Astrocyte (in vitro differentiated cells and primary cell): ENCODE measurements around the gene ARPC4. TPM values are rescaled to one million over a fixed set of nuclear protein-coding genes. Genes with fewer than 3 reads are reported as not detected.
A peak's percentile ranks its signal among the peaks of the same experiment; 100 is the strongest.

Experiments
- DNase-seq: peaks from one replicate; pipeline ENCODE4 v3.0.0-alpha.2; 2010; ENCODE audit warnings: low read depth
- FAIRE-seq: peaks from 2 replicates; lab custom pipeline; 2011; peaks lifted over from hg19 to GRCh38; lab: Jason Lieb, UNC
- H2AFZ ChIP-seq: 2 replicates; pipeline ENCODE4 v1.6.0; 2012; ENCODE audit warnings: low read depth, low read length, inconsistent platforms
- H3K27ac ChIP-seq: 2 replicates; pipeline ENCODE4 v1.5.1; 2011; ENCODE audit warnings: low read depth, low read length, inconsistent platforms
- H3K27me3 ChIP-seq: 2 replicates; pipeline ENCODE4 v1.6.0; 2011; ENCODE audit warnings: low read length, inconsistent platforms; ENCODE audit not compliant: insufficient read depth
- H3K36me3 ChIP-seq: 2 replicates; pipeline ENCODE4 v1.5.1; 2011; ENCODE audit warnings: low read length, inconsistent platforms; ENCODE audit not compliant: insufficient read depth
- H3K4me1 ChIP-seq: 2 replicates; pipeline ENCODE4 v1.5.1; 2011; ENCODE audit warnings: low read length, inconsistent platforms; ENCODE audit not compliant: insufficient read depth
- H3K4me2 ChIP-seq: 2 replicates; pipeline ENCODE4 v1.6.0; 2012; ENCODE audit warnings: low read length, inconsistent platforms
- H3K4me3 ChIP-seq: 2 replicates; pipeline ENCODE4 v1.5.1; 2011; ENCODE audit warnings: low read depth, mild to moderate bottlenecking, low read length, inconsistent platforms; ENCODE audit not compliant: insufficient read depth
- H3K79me2 ChIP-seq: 2 replicates; pipeline ENCODE4 v1.6.0; 2012; ENCODE audit warnings: mild to moderate bottlenecking, low read length, inconsistent platforms; ENCODE audit not compliant: insufficient read depth
- H3K9ac ChIP-seq: 2 replicates; pipeline ENCODE4 v1.6.0; 2012; ENCODE audit warnings: mild to moderate bottlenecking, low read length, inconsistent platforms
- H3K9me3 ChIP-seq: 2 replicates; pipeline ENCODE4 v1.5.1; 2012; ENCODE audit warnings: low read depth, mild to moderate bottlenecking, low read length, inconsistent platforms; ENCODE audit not compliant: insufficient read depth
- H4K20me1 ChIP-seq: 2 replicates; pipeline ENCODE4 v1.6.0; 2012; ENCODE audit warnings: low read length, inconsistent platforms; ENCODE audit not compliant: insufficient read depth
- H3K27ac Mint-ChIP-seq: one replicate; pipeline ENCODE4 v1.8.0; 2021; ENCODE audit warnings: mild to moderate bottlenecking, mixed read lengths; ENCODE audit not compliant: unreplicated experiment
- H3K27me3 Mint-ChIP-seq: one replicate; pipeline ENCODE4 v1.8.0; 2021; ENCODE audit warnings: low read depth, mixed read lengths; ENCODE audit not compliant: unreplicated experiment
- H3K36me3 Mint-ChIP-seq: one replicate; pipeline ENCODE4 v1.8.0; 2021; ENCODE audit warnings: low read depth, mixed read lengths; ENCODE audit not compliant: unreplicated experiment
- H3K4me1 Mint-ChIP-seq: one replicate; pipeline ENCODE4 v1.8.0; 2021; ENCODE audit warnings: low read depth, mixed read lengths; ENCODE audit not compliant: unreplicated experiment
- H3K4me3 Mint-ChIP-seq: one replicate; pipeline ENCODE4 v1.8.0; 2021; ENCODE audit warnings: mild to moderate bottlenecking, moderate library complexity, mixed read lengths; ENCODE audit not compliant: unreplicated experiment
- H3K9me3 Mint-ChIP-seq: one replicate; pipeline ENCODE4 v1.8.0; 2021; ENCODE audit warnings: mild to moderate bottlenecking, mixed read lengths; ENCODE audit not compliant: unreplicated experiment
- EZH2 ChIP-seq: IDR thresholded peaks from 2 replicates; pipeline ENCODE4 v1.6.1; 2012; ENCODE audit warnings: mild to moderate bottlenecking, low read length, inconsistent platforms; ENCODE audit not compliant: insufficient read depth
- total RNA-seq: library from RNA; stranded (reverse); gene quantifications from 2 replicates; pipeline ENCODE4 v1.2.1, GENCODE V29; 2021
- TF ChIP-seq, protein P1 (sequence below): IDR thresholded peaks from 2 replicates; pipeline ENCODE4 v1.5.1; 2011; ENCODE audit warnings: low read depth, mild to moderate bottlenecking, inconsistent platforms, low read length, moderate library complexity; ENCODE audit not compliant: insufficient read depth

ARPC4 gene
- total RNA-seq, 1 donor from 2014 or later: 205 TPM

DNA sequence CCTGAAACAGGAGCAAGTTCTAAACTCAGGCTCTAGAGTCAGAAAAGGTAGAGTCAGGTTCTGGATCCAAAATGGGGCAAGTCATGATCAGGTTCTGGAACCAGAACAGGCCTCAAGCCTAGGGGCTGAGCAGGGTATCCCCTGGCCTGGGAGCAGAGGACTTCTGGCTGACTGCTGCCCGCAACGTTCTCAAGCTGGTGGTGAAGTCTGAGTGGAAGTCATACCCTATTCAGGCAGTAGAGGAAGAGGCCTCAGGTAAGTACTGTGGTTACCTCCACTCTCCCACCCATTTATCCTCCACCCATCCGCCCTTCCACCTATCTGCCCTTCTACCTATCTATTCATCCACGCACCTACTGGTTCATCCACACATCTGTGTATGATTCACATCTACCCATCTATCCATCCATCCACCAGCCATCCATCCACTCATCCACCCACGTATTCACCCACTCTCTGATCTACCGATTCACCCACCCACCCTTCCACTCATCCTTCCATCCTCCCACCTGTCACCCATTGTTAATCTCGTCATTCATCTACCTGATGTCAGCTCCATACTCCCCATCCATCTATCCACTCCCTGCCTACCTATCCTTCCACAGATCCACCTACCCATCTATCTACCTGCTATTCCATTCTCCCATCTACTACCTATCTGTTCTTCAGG lies 25.9 kb downstream of the ARPC4 start:
- Histone ChIP-seq H3K27me3 (no peaks in the 10 kb centered on the region), H4K20me1 (no peaks in the 10 kb centered on the region), H3K9me3 (no peaks in the 10 kb centered on the region), H3K4me1 (no peaks in the 10 kb centered on the region), H3K4me3 (no peak overlapping the region), H3K9ac (no peak overlapping the region), H3K36me3 (no peaks in the 10 kb centered on the region), H3K4me2 (no peak overlapping the region), H3K79me2 (no peaks in the 10 kb centered on the region), H3K27ac (no peak overlapping the region), H2AFZ (no peak overlapping the region)
- Mint-ChIP-seq H3K4me3 (no peak overlapping the region), H3K4me1 (no peaks in the 10 kb centered on the region), H3K9me3 (peaks cover 2% of the 10 kb centered on the region), H3K27ac (no peak overlapping the region), H3K36me3 (peaks cover 22% of the 10 kb centered on the region), H3K27me3 (no peaks in the 10 kb centered on the region)
- no peak for TF ChIP-seq EZH2
- FAIRE-seq (no peak), DNase-seq (no peak)

DNA sequence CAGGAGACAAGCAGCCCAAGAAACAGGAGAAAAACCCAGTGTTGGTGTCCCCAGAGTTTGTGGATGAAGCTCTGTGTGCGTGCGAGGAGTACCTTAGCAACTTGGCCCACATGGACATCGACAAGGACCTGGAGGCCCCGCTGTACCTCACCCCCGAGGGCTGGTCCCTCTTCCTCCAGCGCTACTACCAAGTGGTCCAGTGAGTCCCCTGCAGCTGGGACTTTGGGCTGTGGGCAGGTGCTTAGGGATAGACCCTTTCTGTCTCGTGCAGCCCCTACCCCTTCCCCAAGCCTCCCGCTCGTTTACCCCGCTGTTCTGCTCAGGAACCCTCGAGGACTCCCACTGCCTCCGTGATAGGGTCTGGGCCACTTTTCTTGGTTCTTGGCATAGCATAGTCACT lies 27.7 kb downstream of the ARPC4 start:
- H3K4me3 ChIP-seq: no peak overlapping the region
- no peak for TF ChIP-seq EZH2
- TF ChIP-seq, protein P1, sequence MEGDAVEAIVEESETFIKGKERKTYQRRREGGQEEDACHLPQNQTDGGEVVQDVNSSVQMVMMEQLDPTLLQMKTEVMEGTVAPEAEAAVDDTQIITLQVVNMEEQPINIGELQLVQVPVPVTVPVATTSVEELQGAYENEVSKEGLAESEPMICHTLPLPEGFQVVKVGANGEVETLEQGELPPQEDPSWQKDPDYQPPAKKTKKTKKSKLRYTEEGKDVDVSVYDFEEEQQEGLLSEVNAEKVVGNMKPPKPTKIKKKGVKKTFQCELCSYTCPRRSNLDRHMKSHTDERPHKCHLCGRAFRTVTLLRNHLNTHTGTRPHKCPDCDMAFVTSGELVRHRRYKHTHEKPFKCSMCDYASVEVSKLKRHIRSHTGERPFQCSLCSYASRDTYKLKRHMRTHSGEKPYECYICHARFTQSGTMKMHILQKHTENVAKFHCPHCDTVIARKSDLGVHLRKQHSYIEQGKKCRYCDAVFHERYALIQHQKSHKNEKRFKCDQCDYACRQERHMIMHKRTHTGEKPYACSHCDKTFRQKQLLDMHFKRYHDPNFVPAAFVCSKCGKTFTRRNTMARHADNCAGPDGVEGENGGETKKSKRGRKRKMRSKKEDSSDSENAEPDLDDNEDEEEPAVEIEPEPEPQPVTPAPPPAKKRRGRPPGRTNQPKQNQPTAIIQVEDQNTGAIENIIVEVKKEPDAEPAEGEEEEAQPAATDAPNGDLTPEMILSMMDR: no peak
- H3K79me2 ChIP-seq: no peaks in the 10 kb centered on the region
- H2AFZ ChIP-seq: no peak overlapping the region
- H3K27me3 ChIP-seq: no peaks in the 10 kb centered on the region
- H3K4me1 ChIP-seq: no peaks in the 10 kb centered on the region
- H3K36me3 ChIP-seq: no peaks in the 10 kb centered on the region
- peaks cover 17% of the 10 kb centered on the region for H3K36me3 Mint-ChIP-seq
- H3K27ac ChIP-seq: no peak overlapping the region
- H3K4me3 Mint-ChIP-seq: no peak overlapping the region
- peaks cover 2% of the 10 kb centered on the region for H3K9me3 Mint-ChIP-seq
- no peaks in the 10 kb centered on the region for H3K4me1 Mint-ChIP-seq
- H3K27me3 Mint-ChIP-seq: no peaks in the 10 kb centered on the region
- H3K27ac Mint-ChIP-seq: no peak overlapping the region
- no peaks in the 10 kb centered on the region for H3K9me3 ChIP-seq
- no peak for DNase-seq
- H3K4me2 ChIP-seq: no peak overlapping the region
- no peak overlapping the region for H3K9ac ChIP-seq
- FAIRE-seq: no peak
- no peaks in the 10 kb centered on the region for H4K20me1 ChIP-seq

DNA sequence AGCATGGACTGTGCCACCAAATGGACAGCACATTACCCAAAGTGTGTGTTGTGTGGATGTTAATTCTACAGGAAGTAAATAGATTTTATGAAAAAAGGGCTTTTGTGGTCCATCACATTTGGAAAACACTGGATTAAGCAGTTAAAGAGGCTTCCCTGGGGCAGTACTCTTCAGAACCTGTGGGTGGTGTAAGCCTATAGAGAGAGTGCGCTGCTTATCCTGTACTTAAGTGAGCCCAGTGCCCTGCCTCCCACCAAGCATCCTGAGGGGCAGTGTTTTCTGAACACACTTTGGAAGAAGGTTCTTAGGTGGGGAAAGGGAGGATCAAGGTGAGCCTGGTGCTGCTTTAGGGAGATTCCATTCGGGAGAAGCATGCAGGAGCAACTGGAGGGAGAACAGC lies 28.1 kb downstream of the ARPC4 start:
- H3K27ac Mint-ChIP-seq: no peak overlapping the region
- TF ChIP-seq EZH2: no peak
- TF ChIP-seq, protein P1: peak; percentile 48
- H3K36me3 Mint-ChIP-seq: peaks cover 13% of the 10 kb centered on the region
- H3K9me3 Mint-ChIP-seq: peaks cover 2% of the 10 kb centered on the region
- no peaks in the 10 kb centered on the region for H3K9me3 ChIP-seq
- H3K27me3 ChIP-seq: no peaks in the 10 kb centered on the region
- no peaks in the 10 kb centered on the region for H3K4me1 ChIP-seq
- H3K27me3 Mint-ChIP-seq: no peaks in the 10 kb centered on the region
- H3K9ac ChIP-seq: no peak overlapping the region
- no peaks in the 10 kb centered on the region for H3K36me3 ChIP-seq
- no peaks in the 10 kb centered on the region for H3K79me2 ChIP-seq
- no peaks in the 10 kb centered on the region for H4K20me1 ChIP-seq
- H3K27ac ChIP-seq: no peak overlapping the region
- DNase-seq (no peak), FAIRE-seq (no peak)
- H3K4me2 ChIP-seq: no peak overlapping the region
- H3K4me3 ChIP-seq: no peak overlapping the region
- no peak overlapping the region for H3K4me3 Mint-ChIP-seq
- no peak overlapping the region for H2AFZ ChIP-seq
- no peaks in the 10 kb centered on the region for H3K4me1 Mint-ChIP-seq
